Measurements from ENCODE around the gene EXOSC2.

EXOSC2 gene

DNA sequence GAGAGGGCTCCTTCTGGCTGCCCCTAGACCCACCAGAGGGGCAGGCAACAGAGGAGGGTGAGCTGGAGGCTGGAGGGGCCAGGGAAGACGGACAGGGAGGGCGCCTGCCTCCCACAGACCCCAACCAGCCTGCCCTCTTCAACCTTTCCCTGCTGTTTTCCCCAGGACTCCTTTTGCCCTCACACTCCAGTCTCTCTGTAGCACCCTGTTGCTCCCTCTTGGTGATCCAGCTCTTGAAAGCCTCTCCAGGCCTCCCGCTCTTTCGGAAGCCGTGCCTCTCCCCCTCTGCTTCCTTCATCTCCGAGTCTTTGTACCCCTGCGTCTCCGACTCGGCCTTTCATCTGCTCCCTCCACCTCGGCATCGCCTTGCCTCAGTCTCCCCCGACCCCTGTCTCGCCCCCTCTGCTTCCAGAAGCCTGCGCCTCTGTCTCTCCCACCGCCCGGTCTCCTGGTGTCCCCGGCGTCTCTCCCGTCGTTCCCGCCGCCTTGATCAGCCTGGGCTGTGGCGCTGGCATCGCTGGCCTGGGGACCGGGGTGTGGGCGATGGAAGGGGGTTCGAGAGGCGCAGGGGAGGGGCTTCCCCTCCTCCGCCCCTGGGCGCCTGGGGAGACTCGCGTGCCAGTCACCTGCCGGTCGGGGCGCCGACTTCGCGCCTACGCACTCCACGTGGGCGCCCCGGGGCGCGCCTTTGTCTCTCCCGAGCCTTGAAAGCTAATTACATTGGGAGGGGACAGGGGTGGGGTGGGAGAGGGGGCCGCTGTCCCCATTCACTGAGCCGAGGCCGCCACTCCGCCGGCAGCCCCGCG, 34.5 kb upstream of the EXOSC2 start:
- Histone ChIP-seq H3K79me1 (replicated peaks; ENCODE audit: low read length, poor library complexity, severe bottlenecking) (no peaks in the 10 kb centered on the region), H2AK5ac (ENCODE audit: low read length, severe bottlenecking) (no peak overlapping the region), H4K8ac (ENCODE audit: low read length) (no peak overlapping the region), H3K18ac (ENCODE audit: low read depth in 1 of 2, low read length in 2 of 2) (no peak overlapping the region), H3K23ac (ENCODE audit: low read length in 2 of 2) (no peak overlapping the region), H3K27ac (ENCODE audit: low read length, poor library complexity, severe bottlenecking) (no peak overlapping the region), H2BK12ac (ENCODE audit: low read length in 2 of 2) (no peak overlapping the region), H3K9ac (ENCODE audit: low read length) (no peak overlapping the region), H2BK15ac (ENCODE audit: low read depth, poor library complexity, severe bottlenecking) (no peak overlapping the region), H3K4ac (ENCODE audit: low read depth in 1 of 2, low read length in 2 of 2) (no peak overlapping the region), H2AFZ (ENCODE audit: low read depth, low read length) (no peak overlapping the region), H2BK120ac (ENCODE audit: low read depth, low read length) (no peak overlapping the region), H3K36me3 (ENCODE audit: control insufficient read depth in 1 of 2, insufficient read depth in 2 of 2, low read depth in 1 of 2, low read length in 2 of 2) (no peaks in the 10 kb centered on the region), H3K4me1 (ENCODE audit: control insufficient read depth, insufficient read depth, low read depth, low read length) (peaks cover 23% of the 10 kb centered on the region), H2BK5ac (ENCODE audit: low read depth, low read length, poor library complexity, severe bottlenecking) (no peak overlapping the region), H3K27me3 (ENCODE audit: control insufficient read depth in 1 of 2, insufficient read depth in 1 of 2, low read length in 2 of 2) (peaks cover 84 to 88% of the 10 kb centered on the region in 2 experiments), H4K91ac (ENCODE audit: low read length) (no peak overlapping the region), H3K4me3 (ENCODE audit: insufficient read depth in 1 of 2, low read depth in 1 of 2, low read length in 2 of 2) (no peak overlapping the region), H3K14ac (ENCODE audit: low read length in 2 of 2) (no peak overlapping the region), H3K4me2 (ENCODE audit: low read length, poor library complexity, severe bottlenecking) (no peak overlapping the region), H3K9me3 (ENCODE audit: control insufficient read depth, low read length) (peaks cover 9% of the 10 kb centered on the region)
- DNase-seq, result no peak
- 14% methylated on average over 38 of the region's 52 CpGs for WGBS

DNA sequence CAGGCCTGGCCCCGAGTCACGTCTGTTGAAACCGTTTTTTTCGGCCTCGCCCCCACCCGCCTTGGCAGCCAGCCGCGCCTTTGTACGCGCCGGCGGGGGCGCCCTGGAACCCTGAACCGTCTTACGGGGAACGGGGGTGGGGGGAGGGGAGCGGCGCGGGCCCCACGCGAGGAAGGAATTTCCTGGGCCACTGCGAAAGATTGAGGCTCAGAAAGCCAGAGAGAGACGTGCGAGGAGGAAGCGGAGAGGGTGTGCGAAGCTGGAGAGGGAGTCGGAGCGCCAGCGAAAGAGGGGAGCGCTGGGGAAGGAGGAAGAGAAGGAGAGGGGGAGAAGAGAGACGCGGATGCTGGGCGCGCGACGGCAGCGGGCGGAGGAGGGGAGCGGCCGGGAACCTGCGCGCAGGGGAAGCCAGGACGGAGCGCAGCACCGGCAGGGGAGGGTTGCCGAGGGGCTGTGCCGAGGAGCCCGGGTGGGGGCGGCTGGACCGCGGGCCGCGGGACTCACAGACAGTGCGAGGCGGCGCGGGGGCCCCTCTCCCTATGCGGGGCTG, 33.8 kb upstream of the EXOSC2 start:
- Histone ChIP-seq H3K36me3 (ENCODE audit: control insufficient read depth in 1 of 2, insufficient read depth in 2 of 2, low read depth in 1 of 2, low read length in 2 of 2) (no peaks in the 10 kb centered on the region), H2BK120ac (ENCODE audit: low read depth, low read length) (no peak overlapping the region), H3K4me2 (ENCODE audit: low read length, poor library complexity, severe bottlenecking) (no peak overlapping the region), H3K4me1 (ENCODE audit: control insufficient read depth, insufficient read depth, low read depth, low read length) (peaks cover 30% of the 10 kb centered on the region), H3K9me3 (ENCODE audit: control insufficient read depth, low read length) (peaks cover 9% of the 10 kb centered on the region), H3K14ac (ENCODE audit: low read length in 2 of 2) (no peak overlapping the region), H3K79me1 (replicated peaks; ENCODE audit: low read length, poor library complexity, severe bottlenecking) (no peaks in the 10 kb centered on the region), H3K23ac (ENCODE audit: low read length in 2 of 2) (no peak overlapping the region), H2AK5ac (ENCODE audit: low read length, severe bottlenecking) (no peak overlapping the region), H3K9ac (ENCODE audit: low read length) (no peak overlapping the region), H3K18ac (ENCODE audit: low read depth in 1 of 2, low read length in 2 of 2) (no peak overlapping the region), H2AFZ (ENCODE audit: low read depth, low read length) (no peak overlapping the region), H4K8ac (ENCODE audit: low read length) (no peak overlapping the region), H3K4me3 (ENCODE audit: insufficient read depth in 1 of 2, low read depth in 1 of 2, low read length in 2 of 2) (no peak overlapping the region), H2BK12ac (ENCODE audit: low read length in 2 of 2) (no peak overlapping the region), H3K27ac (ENCODE audit: low read length, poor library complexity, severe bottlenecking) (no peak overlapping the region), H2BK15ac (ENCODE audit: low read depth, poor library complexity, severe bottlenecking) (no peak overlapping the region), H3K4ac (ENCODE audit: low read depth in 1 of 2, low read length in 2 of 2) (no peak overlapping the region), H4K91ac (ENCODE audit: low read length) (no peak overlapping the region), H2BK5ac (ENCODE audit: low read depth, low read length, poor library complexity, severe bottlenecking) (no peak overlapping the region), H3K27me3 (ENCODE audit: control insufficient read depth in 1 of 2, insufficient read depth in 1 of 2, low read length in 2 of 2) (peaks cover 89 to 91% of the 10 kb centered on the region in 2 experiments)
- no peak for DNase-seq
- under 1% methylated on average over 52 of the region's 58 CpGs for WGBS

DNA sequence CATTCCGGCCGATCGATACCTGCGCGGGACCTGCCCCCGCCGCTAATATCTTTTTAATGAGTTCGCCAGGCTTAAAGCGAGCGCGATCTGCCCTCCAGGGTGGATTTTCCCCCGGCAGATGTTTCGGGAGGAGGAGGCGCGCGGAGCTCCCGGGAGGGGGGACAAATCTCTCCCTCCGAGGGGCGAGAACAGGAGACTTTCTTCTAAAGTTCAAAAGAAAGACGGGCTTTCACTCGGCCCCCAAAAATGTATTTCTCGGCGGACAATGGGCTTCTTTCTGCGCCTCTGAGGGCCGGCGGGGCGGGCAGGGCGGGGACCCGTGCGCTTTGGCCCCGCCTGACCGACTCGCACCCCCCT, 33.3 kb upstream of the EXOSC2 start:
- Histone ChIP-seq H3K4ac (ENCODE audit: low read depth in 1 of 2, low read length in 2 of 2) (no peak overlapping the region), H2AK5ac (ENCODE audit: low read length, severe bottlenecking) (no peak overlapping the region), H3K4me3 (ENCODE audit: insufficient read depth in 1 of 2, low read depth in 1 of 2, low read length in 2 of 2) (no peak overlapping the region), H3K9me3 (ENCODE audit: control insufficient read depth, low read length) (peaks cover 9% of the 10 kb centered on the region), H3K9ac (ENCODE audit: low read length) (no peak overlapping the region), H2AFZ (ENCODE audit: low read depth, low read length) (no peak overlapping the region), H2BK5ac (ENCODE audit: low read depth, low read length, poor library complexity, severe bottlenecking) (no peak overlapping the region), H3K4me2 (ENCODE audit: low read length, poor library complexity, severe bottlenecking) (peak overlapping the region; percentile 41), H3K23ac (ENCODE audit: low read length in 2 of 2) (no peak overlapping the region), H3K14ac (ENCODE audit: low read length in 2 of 2) (no peak overlapping the region), H2BK15ac (ENCODE audit: low read depth, poor library complexity, severe bottlenecking) (no peak overlapping the region), H3K79me1 (replicated peaks; ENCODE audit: low read length, poor library complexity, severe bottlenecking) (no peaks in the 10 kb centered on the region), H3K27me3 (ENCODE audit: control insufficient read depth in 1 of 2, insufficient read depth in 1 of 2, low read length in 2 of 2) (peaks cover 90 to 92% of the 10 kb centered on the region in 2 experiments), H2BK12ac (ENCODE audit: low read length in 2 of 2) (no peak overlapping the region), H4K8ac (ENCODE audit: low read length) (no peak overlapping the region), H3K18ac (ENCODE audit: low read depth in 1 of 2, low read length in 2 of 2) (no peak overlapping the region), H3K27ac (ENCODE audit: low read length, poor library complexity, severe bottlenecking) (no peak overlapping the region), H3K4me1 (ENCODE audit: control insufficient read depth, insufficient read depth, low read depth, low read length) (peaks cover 32% of the 10 kb centered on the region), H4K91ac (ENCODE audit: low read length) (no peak overlapping the region), H2BK120ac (ENCODE audit: low read depth, low read length) (no peak overlapping the region), H3K36me3 (ENCODE audit: control insufficient read depth in 1 of 2, insufficient read depth in 2 of 2, low read depth in 1 of 2, low read length in 2 of 2) (no peaks in the 10 kb centered on the region)
- whole genome bisulfite sequencing, result 3% methylated on average over 30 of the region's 33 CpGs
- no peak for DNase-seq

DNA sequence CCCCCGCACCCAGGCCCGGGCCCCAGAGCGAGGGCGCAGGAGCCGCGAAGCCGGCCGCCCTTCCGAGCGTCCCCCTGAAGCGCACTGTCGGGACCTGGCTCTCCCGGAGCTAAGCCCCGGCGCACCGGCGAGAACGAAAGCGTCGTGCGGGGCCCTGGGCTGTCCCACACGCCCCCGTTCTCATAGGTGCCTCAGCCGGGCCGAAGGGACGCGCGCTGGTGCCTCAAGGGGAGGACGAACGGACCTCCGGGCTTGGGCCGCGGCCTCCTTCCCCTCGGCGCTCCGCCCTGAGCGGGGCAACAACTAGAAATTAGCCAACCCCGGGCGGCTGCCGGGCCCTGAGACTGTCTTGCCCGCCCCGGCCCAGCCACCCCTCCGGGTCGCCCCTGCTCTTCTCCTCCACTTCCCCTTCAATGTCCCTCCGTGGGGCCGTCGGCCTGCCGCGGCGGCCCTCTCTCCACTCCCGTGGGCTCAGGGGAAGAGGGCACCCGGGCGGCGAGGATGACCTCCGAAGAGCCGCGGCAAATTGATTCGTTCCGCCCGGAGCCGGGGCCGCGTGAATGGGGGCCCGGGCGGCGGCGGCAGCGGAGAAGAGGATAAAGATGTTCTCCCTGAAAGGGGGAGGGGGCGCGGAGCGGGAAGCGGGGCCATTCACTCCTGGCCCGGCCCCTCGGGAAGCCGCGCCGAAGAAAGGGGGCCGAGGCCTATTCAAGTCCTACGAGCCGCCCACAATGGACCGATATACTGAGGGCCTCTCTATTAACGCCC, 32.7 kb upstream of the EXOSC2 start:
- H3K36me3 ChIP-seq (ENCODE audit: control insufficient read depth in 1 of 2, insufficient read depth in 2 of 2, low read depth in 1 of 2, low read length in 2 of 2), result no peaks in the 10 kb centered on the region
- peaks cover 9% of the 10 kb centered on the region for H3K9me3 ChIP-seq (ENCODE audit: control insufficient read depth, low read length)
- H2BK15ac ChIP-seq (ENCODE audit: low read depth, poor library complexity, severe bottlenecking), result no peak overlapping the region
- H3K18ac ChIP-seq (ENCODE audit: low read depth in 1 of 2, low read length in 2 of 2), result no peak overlapping the region
- H2AK5ac ChIP-seq (ENCODE audit: low read length, severe bottlenecking), result no peak overlapping the region
- peak overlapping the region in 1 of 2 experiments; percentile 15 for H3K4me3 ChIP-seq (ENCODE audit: insufficient read depth in 1 of 2, low read depth in 1 of 2, low read length in 2 of 2)
- no peak overlapping the region for H3K4ac ChIP-seq (ENCODE audit: low read depth in 1 of 2, low read length in 2 of 2)
- peak overlapping the region; percentile 41 for H3K4me2 ChIP-seq (ENCODE audit: low read length, poor library complexity, severe bottlenecking)
- no peak overlapping the region for H4K91ac ChIP-seq (ENCODE audit: low read length)
- 2% methylated on average over 79 of the region's 82 CpGs for WGBS
- H3K79me1 ChIP-seq (replicated peaks; ENCODE audit: low read length, poor library complexity, severe bottlenecking), result no peaks in the 10 kb centered on the region
- no peak overlapping the region for H2BK12ac ChIP-seq (ENCODE audit: low read length in 2 of 2)
- no peak overlapping the region for H3K9ac ChIP-seq (ENCODE audit: low read length)
- no peak overlapping the region for H3K14ac ChIP-seq (ENCODE audit: low read length in 2 of 2)
- DNase-seq, result peak; percentile 22
- no peak overlapping the region for H2AFZ ChIP-seq (ENCODE audit: low read depth, low read length)
- peaks cover 35% of the 10 kb centered on the region for H3K4me1 ChIP-seq (ENCODE audit: control insufficient read depth, insufficient read depth, low read depth, low read length)
- H2BK120ac ChIP-seq (ENCODE audit: low read depth, low read length), result no peak overlapping the region
- no peak overlapping the region for H4K8ac ChIP-seq (ENCODE audit: low read length)
- H3K23ac ChIP-seq (ENCODE audit: low read length in 2 of 2), result peak overlapping the region in 1 of 2 experiments; percentile 70
- no peak overlapping the region for H3K27ac ChIP-seq (ENCODE audit: low read length, poor library complexity, severe bottlenecking)
- peaks cover 91 to 92% of the 10 kb centered on the region in 2 experiments for H3K27me3 ChIP-seq (ENCODE audit: control insufficient read depth in 1 of 2, insufficient read depth in 1 of 2, low read length in 2 of 2)
- H2BK5ac ChIP-seq (ENCODE audit: low read depth, low read length, poor library complexity, severe bottlenecking), result no peak overlapping the region

Measured in mesenchymal stem cell (in vitro differentiated cells and primary cell).